H1 (cell line): Measurements from ENCODE around the gene ITFG2. TPM values are rescaled to one million over a fixed set of nuclear protein-coding genes. Genes with fewer than 3 reads are reported as not detected.
A peak's percentile ranks its signal among the peaks of the same experiment; 100 is the strongest.

Experiments used
- CHD2 ChIP-seq: IDR thresholded peaks from 2 replicates; pipeline ENCODE4 v1.6.1; 2012; ENCODE audit warnings: low read length, improper control_type of control experiment
- EZH2 ChIP-seq: fragments of 200-600 bp; sonication (generic); IDR thresholded peaks from 2 replicates; pipeline ENCODE4 v1.7.1; 2012; ENCODE audit warnings: low read depth, mild to moderate bottlenecking, moderate library complexity, low read length, inconsistent platforms; ENCODE audit not compliant: severe bottlenecking
- SIX5 ChIP-seq: IDR thresholded peaks from 2 replicates; pipeline ENCODE4 v1.6.1; 2011; ENCODE audit warnings: mild to moderate bottlenecking, low read depth, low read length
- TEAD4 ChIP-seq: IDR thresholded peaks from 2 replicates; pipeline ENCODE4 v1.6.1; 2012; ENCODE audit warnings: low read depth, low read length, inconsistent platforms, mixed read lengths
- YY1 ChIP-seq: IDR thresholded peaks from 2 replicates; pipeline ENCODE4 v1.6.1; 2011; ENCODE audit warnings: low read depth, mild to moderate bottlenecking, low read length
- polyA plus RNA-seq, 7 experiments: library from polyadenylated mRNA; depleted of rRNA in 3 of 7; stranded (reverse) in 5 of 7; unstranded in 2 of 7; fragments of >200 nt in 5 of 7; fragments of 200-250 nt in 2 of 7; gene quantifications; 1 replicate in 5 of 7; 2 replicates in 1 of 7; 4 replicates in 1 of 7; pipeline versions ENCODE4 v1.2.1 to v1.2.3, GENCODE V29; 2011 to 2013; ENCODE audit warnings: missing spikeins in 2 of 7, mixed read lengths in 2 of 7
- total RNA-seq: library from RNA; stranded (reverse); fragmentation: NEBNext Ultra II Directional; extraction: Animal tissue kit (Norgen Biotek cat#: 25700); gene quantifications from 2 replicates; pipeline ENCODE4 v1.2.1, GENCODE V29; 2021
- TF ChIP-seq, protein P1 (sequence below): IDR thresholded peaks from 2 replicates; pipeline ENCODE4 v1.6.1; 2012; ENCODE audit warnings: inconsistent platforms
- TF ChIP-seq, protein P2 (sequence below): IDR thresholded peaks from 2 replicates; pipeline ENCODE4 v1.6.1; 2012; ENCODE audit warnings: inconsistent platforms
- TF ChIP-seq, protein P3 (sequence below): fragments of 300-600 bp; sonication (generic); IDR thresholded peaks from 2 replicates; pipeline ENCODE4 v1.7.1; 2012; ENCODE audit warnings: low read length, moderate library complexity, mild to moderate bottlenecking, inconsistent platforms; ENCODE audit not compliant: insufficient replicate concordance
- TF ChIP-seq, protein P4 (sequence below): IDR thresholded peaks from 2 replicates; pipeline ENCODE4 v1.6.1; 2011; ENCODE audit warnings: low read length, improper control_type of control experiment

Gene ITFG2
- total and polyA plus RNA-seq, 2 of the 8 experiments (the other 6 are each of a cell fraction or from before 2014, with no cell fraction given): 15.0 to 22.9 TPM

DNA sequence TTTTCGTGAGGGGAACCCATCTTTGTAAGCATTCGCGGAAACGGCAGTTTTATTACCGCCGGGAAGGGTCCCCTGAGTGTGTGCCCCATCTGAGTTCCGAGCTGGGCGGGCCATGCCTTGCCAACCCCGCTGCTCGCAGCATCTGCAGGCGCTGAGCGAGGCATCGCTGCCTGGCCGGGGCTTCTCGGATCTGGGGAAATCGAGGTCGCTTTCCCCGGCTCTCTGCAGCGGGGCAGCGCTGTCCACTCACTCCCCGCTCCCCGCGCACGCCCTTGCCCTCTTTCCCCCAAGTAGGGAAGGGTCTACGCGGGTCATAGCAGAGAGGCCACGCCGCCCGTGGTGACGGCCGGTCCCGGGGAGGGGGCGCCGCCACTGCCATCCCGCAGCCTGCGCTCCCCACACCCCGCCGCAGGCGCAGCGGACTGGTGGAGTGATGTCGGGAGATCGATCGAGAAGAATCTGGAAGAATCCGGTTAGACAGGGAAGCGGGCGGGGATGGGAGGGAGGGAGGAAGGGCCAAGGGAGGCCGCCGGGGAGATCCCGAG is 18.2 kb upstream of the ITFG2 start (continued):
- TF ChIP-seq, protein P1, sequence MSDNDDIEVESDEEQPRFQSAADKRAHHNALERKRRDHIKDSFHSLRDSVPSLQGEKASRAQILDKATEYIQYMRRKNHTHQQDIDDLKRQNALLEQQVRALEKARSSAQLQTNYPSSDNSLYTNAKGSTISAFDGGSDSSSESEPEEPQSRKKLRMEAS: peak; percentile 46
- TF ChIP-seq EZH2 (no peak), YY1 (no peak), SIX5 (no peak), TEAD4 (no peak), CHD2 (no peak)
- TF ChIP-seq, protein P2, sequence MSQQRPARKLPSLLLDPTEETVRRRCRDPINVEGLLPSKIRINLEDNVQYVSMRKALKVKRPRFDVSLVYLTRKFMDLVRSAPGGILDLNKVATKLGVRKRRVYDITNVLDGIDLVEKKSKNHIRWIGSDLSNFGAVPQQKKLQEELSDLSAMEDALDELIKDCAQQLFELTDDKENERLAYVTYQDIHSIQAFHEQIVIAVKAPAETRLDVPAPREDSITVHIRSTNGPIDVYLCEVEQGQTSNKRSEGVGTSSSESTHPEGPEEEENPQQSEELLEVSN: no peak; the same call in none of the 2 replicates
- TF ChIP-seq, protein P3, sequence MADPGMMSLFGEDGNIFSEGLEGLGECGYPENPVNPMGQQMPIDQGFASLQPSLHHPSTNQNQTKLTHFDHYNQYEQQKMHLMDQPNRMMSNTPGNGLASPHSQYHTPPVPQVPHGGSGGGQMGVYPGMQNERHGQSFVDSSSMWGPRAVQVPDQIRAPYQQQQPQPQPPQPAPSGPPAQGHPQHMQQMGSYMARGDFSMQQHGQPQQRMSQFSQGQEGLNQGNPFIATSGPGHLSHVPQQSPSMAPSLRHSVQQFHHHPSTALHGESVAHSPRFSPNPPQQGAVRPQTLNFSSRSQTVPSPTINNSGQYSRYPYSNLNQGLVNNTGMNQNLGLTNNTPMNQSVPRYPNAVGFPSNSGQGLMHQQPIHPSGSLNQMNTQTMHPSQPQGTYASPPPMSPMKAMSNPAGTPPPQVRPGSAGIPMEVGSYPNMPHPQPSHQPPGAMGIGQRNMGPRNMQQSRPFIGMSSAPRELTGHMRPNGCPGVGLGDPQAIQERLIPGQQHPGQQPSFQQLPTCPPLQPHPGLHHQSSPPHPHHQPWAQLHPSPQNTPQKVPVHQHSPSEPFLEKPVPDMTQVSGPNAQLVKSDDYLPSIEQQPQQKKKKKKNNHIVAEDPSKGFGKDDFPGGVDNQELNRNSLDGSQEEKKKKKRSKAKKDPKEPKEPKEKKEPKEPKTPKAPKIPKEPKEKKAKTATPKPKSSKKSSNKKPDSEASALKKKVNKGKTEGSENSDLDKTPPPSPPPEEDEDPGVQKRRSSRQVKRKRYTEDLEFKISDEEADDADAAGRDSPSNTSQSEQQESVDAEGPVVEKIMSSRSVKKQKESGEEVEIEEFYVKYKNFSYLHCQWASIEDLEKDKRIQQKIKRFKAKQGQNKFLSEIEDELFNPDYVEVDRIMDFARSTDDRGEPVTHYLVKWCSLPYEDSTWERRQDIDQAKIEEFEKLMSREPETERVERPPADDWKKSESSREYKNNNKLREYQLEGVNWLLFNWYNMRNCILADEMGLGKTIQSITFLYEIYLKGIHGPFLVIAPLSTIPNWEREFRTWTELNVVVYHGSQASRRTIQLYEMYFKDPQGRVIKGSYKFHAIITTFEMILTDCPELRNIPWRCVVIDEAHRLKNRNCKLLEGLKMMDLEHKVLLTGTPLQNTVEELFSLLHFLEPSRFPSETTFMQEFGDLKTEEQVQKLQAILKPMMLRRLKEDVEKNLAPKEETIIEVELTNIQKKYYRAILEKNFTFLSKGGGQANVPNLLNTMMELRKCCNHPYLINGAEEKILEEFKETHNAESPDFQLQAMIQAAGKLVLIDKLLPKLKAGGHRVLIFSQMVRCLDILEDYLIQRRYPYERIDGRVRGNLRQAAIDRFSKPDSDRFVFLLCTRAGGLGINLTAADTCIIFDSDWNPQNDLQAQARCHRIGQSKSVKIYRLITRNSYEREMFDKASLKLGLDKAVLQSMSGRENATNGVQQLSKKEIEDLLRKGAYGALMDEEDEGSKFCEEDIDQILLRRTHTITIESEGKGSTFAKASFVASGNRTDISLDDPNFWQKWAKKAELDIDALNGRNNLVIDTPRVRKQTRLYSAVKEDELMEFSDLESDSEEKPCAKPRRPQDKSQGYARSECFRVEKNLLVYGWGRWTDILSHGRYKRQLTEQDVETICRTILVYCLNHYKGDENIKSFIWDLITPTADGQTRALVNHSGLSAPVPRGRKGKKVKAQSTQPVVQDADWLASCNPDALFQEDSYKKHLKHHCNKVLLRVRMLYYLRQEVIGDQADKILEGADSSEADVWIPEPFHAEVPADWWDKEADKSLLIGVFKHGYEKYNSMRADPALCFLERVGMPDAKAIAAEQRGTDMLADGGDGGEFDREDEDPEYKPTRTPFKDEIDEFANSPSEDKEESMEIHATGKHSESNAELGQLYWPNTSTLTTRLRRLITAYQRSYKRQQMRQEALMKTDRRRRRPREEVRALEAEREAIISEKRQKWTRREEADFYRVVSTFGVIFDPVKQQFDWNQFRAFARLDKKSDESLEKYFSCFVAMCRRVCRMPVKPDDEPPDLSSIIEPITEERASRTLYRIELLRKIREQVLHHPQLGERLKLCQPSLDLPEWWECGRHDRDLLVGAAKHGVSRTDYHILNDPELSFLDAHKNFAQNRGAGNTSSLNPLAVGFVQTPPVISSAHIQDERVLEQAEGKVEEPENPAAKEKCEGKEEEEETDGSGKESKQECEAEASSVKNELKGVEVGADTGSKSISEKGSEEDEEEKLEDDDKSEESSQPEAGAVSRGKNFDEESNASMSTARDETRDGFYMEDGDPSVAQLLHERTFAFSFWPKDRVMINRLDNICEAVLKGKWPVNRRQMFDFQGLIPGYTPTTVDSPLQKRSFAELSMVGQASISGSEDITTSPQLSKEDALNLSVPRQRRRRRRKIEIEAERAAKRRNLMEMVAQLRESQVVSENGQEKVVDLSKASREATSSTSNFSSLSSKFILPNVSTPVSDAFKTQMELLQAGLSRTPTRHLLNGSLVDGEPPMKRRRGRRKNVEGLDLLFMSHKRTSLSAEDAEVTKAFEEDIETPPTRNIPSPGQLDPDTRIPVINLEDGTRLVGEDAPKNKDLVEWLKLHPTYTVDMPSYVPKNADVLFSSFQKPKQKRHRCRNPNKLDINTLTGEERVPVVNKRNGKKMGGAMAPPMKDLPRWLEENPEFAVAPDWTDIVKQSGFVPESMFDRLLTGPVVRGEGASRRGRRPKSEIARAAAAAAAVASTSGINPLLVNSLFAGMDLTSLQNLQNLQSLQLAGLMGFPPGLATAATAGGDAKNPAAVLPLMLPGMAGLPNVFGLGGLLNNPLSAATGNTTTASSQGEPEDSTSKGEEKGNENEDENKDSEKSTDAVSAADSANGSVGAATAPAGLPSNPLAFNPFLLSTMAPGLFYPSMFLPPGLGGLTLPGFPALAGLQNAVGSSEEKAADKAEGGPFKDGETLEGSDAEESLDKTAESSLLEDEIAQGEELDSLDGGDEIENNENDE: no peak
- TF ChIP-seq, protein P4, sequence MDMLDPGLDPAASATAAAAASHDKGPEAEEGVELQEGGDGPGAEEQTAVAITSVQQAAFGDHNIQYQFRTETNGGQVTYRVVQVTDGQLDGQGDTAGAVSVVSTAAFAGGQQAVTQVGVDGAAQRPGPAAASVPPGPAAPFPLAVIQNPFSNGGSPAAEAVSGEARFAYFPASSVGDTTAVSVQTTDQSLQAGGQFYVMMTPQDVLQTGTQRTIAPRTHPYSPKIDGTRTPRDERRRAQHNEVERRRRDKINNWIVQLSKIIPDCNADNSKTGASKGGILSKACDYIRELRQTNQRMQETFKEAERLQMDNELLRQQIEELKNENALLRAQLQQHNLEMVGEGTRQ: 0 out of 2 replicates have a peak, but pooled peaks have one; percentile 4
